Measurements from ENCODE around the gene PTPN21. TPM values are rescaled to one million over a fixed set of nuclear protein-coding genes. Genes with fewer than 3 reads are reported as not detected.

PTPN21 gene
- total RNA-seq, 1 donor: 17.4 TPM

GRCh38 chr14:88463318-88463717 is 91.5 kb downstream of the PTPN21 start:
- peaks cover 22% of the 10 kb centered on the region for H3K36me3 ChIP-seq (ENCODE audit: insufficient read depth, low read length)
- no peak for DNase-seq (ENCODE audit: insufficient read length, low spot score, missing footprints)

DNA sequence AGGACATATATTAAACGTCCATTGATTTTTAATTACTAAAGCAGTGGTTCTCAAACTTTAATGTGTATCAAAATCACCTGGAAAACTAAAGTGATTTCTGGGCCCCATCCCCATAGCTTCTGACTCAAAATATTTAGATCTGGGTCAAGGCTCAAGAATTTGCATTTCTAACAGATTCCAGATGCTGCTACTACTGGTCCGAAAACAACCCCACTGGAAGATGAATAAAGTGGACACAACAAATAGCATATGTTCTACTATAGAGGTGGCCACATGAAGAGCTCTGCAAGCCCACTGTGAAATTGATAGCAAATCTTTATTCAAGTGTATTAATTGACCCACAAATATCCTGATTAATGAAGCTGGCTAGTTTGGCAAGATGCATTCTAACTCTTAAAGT is 99.9 kb downstream of the PTPN21 start:
- Histone ChIP-seq H3K27ac (ENCODE audit: low read depth, low read length) (no peak overlapping the region), H3K4me3 (ENCODE audit: insufficient read depth, low read length) (no peak overlapping the region), H3K9me3 (ENCODE audit: low read depth, low read length) (no peaks in the 10 kb centered on the region), H2AFZ (ENCODE audit: low read length) (no peak overlapping the region), H4K20me1 (ENCODE audit: insufficient read depth, low read length) (no peaks in the 10 kb centered on the region), H3K79me2 (ENCODE audit: insufficient read depth, low read length) (no peaks in the 10 kb centered on the region), H3K4me2 (ENCODE audit: insufficient read depth, low read length) (no peak overlapping the region), H3K36me3 (ENCODE audit: insufficient read depth, low read length) (no peaks in the 10 kb centered on the region), H3K27me3 (ENCODE audit: insufficient read depth, low read length) (no peaks in the 10 kb centered on the region), H3K4me1 (ENCODE audit: insufficient read depth, low read length) (no peaks in the 10 kb centered on the region)
- no peak for TF ChIP-seq CTCF (IDR thresholded peaks at IDR 0.05; ENCODE audit: extremely low read depth, low read depth, low read length)
- DNase-seq (ENCODE audit: insufficient read length, low spot score, missing footprints): no peak

More at GRCh38 chr14:88463318-88463717, 91.5 kb downstream of the PTPN21 start:
- Histone ChIP-seq H4K20me1 (ENCODE audit: insufficient read depth, low read length) (no peaks in the 10 kb centered on the region), H3K4me1 (ENCODE audit: insufficient read depth, low read length) (peaks cover 6% of the 10 kb centered on the region), H3K9me3 (ENCODE audit: low read depth, low read length) (no peaks in the 10 kb centered on the region), H3K4me3 (ENCODE audit: insufficient read depth, low read length) (no peak overlapping the region), H3K27ac (ENCODE audit: low read depth, low read length) (no peak overlapping the region), H3K79me2 (ENCODE audit: insufficient read depth, low read length) (no peaks in the 10 kb centered on the region), H2AFZ (ENCODE audit: low read length) (no peak overlapping the region), H3K27me3 (ENCODE audit: insufficient read depth, low read length) (no peaks in the 10 kb centered on the region), H3K4me2 (ENCODE audit: insufficient read depth, low read length) (no peak overlapping the region)
- peak; percentile 48 for TF ChIP-seq CTCF (IDR thresholded peaks at IDR 0.05; ENCODE audit: extremely low read depth, low read depth, low read length)

GRCh38 chr14:88452231-88452630 is 102.6 kb downstream of the PTPN21 start:
- Histone ChIP-seq H3K4me2 (ENCODE audit: insufficient read depth, low read length) (no peak overlapping the region), H4K20me1 (ENCODE audit: insufficient read depth, low read length) (no peaks in the 10 kb centered on the region), H3K27me3 (ENCODE audit: insufficient read depth, low read length) (no peaks in the 10 kb centered on the region), H3K4me3 (ENCODE audit: insufficient read depth, low read length) (no peak overlapping the region), H3K36me3 (ENCODE audit: insufficient read depth, low read length) (no peaks in the 10 kb centered on the region), H3K9me3 (ENCODE audit: low read depth, low read length) (no peaks in the 10 kb centered on the region), H3K27ac (ENCODE audit: low read depth, low read length) (no peak overlapping the region), H3K4me1 (ENCODE audit: insufficient read depth, low read length) (no peaks in the 10 kb centered on the region), H3K79me2 (ENCODE audit: insufficient read depth, low read length) (no peaks in the 10 kb centered on the region), H2AFZ (ENCODE audit: low read length) (no peak overlapping the region)
- TF ChIP-seq CTCF (IDR thresholded peaks at IDR 0.05; ENCODE audit: extremely low read depth, low read depth, low read length): no peak
- no peak for DNase-seq (ENCODE audit: insufficient read length, low spot score, missing footprints)

DNA sequence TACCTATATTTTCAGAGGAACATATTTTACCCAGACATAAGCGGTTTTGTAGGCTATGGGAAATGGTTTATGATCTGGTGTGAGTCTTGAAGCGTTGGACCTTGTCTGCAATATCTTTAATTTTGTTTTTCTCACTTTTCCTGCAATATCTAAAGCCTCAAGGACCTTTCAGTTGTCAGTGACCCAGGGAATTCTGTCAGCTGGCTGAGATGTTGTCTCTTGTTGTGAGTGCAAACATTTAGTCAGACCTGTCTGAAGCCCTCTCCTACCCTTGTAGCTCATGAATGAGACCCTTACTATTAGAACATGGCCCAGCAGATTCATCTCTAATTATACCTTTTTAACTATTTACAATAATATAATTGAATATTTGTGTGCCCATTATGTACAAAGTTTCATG is 115.7 kb downstream of the PTPN21 start:
- H3K4me3 ChIP-seq (ENCODE audit: insufficient read depth, low read length): no peak overlapping the region
- no peak for DNase-seq (ENCODE audit: insufficient read length, low spot score, missing footprints)
- no peaks in the 10 kb centered on the region for H4K20me1 ChIP-seq (ENCODE audit: insufficient read depth, low read length)
- no peak overlapping the region for H3K27ac ChIP-seq (ENCODE audit: low read depth, low read length)
- H3K4me2 ChIP-seq (ENCODE audit: insufficient read depth, low read length): no peak overlapping the region
- no peak for TF ChIP-seq CTCF (IDR thresholded peaks at IDR 0.05; ENCODE audit: extremely low read depth, low read depth, low read length)
- no peaks in the 10 kb centered on the region for H3K4me1 ChIP-seq (ENCODE audit: insufficient read depth, low read length)
- H2AFZ ChIP-seq (ENCODE audit: low read length): no peak overlapping the region
- no peaks in the 10 kb centered on the region for H3K79me2 ChIP-seq (ENCODE audit: insufficient read depth, low read length)
- no peaks in the 10 kb centered on the region for H3K36me3 ChIP-seq (ENCODE audit: insufficient read depth, low read length)
- no peaks in the 10 kb centered on the region for H3K9me3 ChIP-seq (ENCODE audit: low read depth, low read length)
- no peaks in the 10 kb centered on the region for H3K27me3 ChIP-seq (ENCODE audit: insufficient read depth, low read length)

Measured in osteoblast (primary cell).